ENCODE data around the gene LAMA3.

GRCh38 chr18:23853448-23854195 lies 164.4 kb downstream of the LAMA3 start:
- no peak for TF ChIP-seq POLR2AphosphoS5 (IDR thresholded peaks at IDR 0.05)
- TF ChIP-seq POLR2A (IDR thresholded peaks at IDR 0.05) = no peak
